Activated CD8-positive, alpha-beta memory T cell treated with anti-CD3 and anti-CD28 coated beads, Interleukin-2, amount 10 ng/mL, durations not matched to agents 7 days and 5 days (primary cell): ENCODE measurements around the gene PSG4. TPM values are rescaled to one million over a fixed set of nuclear protein-coding genes. Genes with fewer than 3 reads are reported as not detected.
"Not testable (repeated sequence)": the region's sequence is repeated elsewhere in the genome, so short reads cannot be mapped to it uniquely, and the experiment has no call there.

ENCODE experiments used
- ATAC-seq: fragments of 150-1000 bp; cut with Tn5 transposase; one replicate; pipeline ENCODE4 v1.10.0; 2021; ENCODE audit warnings: moderate library complexity
- CTCF ChIA-PET: fragments of 350-600 bp; sonication (Branson Sonifier 250); formaldehyde crosslinking; loops from one replicate; lab custom pipeline; 2021; ENCODE audit warnings: antibody characterized with exemption; lab: Charles Lee
- DNase-seq: peaks from one replicate; pipeline ENCODE4 v3.0.0-alpha.2; 2020
- H3K27ac Mint-ChIP-seq: one replicate; pipeline ENCODE4 v1.8.0; 2021; ENCODE audit warnings: mild to moderate bottlenecking, mixed read lengths
- H3K27me3 Mint-ChIP-seq: one replicate; pipeline ENCODE4 v1.8.0; 2021; ENCODE audit warnings: mixed read lengths
- H3K36me3 Mint-ChIP-seq: one replicate; pipeline ENCODE4 v1.8.0; 2021; ENCODE audit warnings: mild to moderate bottlenecking, mixed read lengths
- H3K4me1 Mint-ChIP-seq: one replicate; pipeline ENCODE4 v1.8.0; 2021; ENCODE audit warnings: mixed read lengths
- H3K4me3 Mint-ChIP-seq: one replicate; pipeline ENCODE4 v1.8.0; 2021; ENCODE audit warnings: mild to moderate bottlenecking, moderate library complexity, mixed read lengths
- H3K9me3 Mint-ChIP-seq: one replicate; pipeline ENCODE4 v1.8.0; 2022; ENCODE audit warnings: low read depth, mixed read lengths
- total RNA-seq, 2 experiments: library from RNA; stranded (reverse); gene quantifications; one replicate each; pipeline ENCODE4 v1.2.3, GENCODE V29; 2021

PSG4 gene
- total RNA-seq, 2 experiments from 2014 or later = not detected

DNA sequence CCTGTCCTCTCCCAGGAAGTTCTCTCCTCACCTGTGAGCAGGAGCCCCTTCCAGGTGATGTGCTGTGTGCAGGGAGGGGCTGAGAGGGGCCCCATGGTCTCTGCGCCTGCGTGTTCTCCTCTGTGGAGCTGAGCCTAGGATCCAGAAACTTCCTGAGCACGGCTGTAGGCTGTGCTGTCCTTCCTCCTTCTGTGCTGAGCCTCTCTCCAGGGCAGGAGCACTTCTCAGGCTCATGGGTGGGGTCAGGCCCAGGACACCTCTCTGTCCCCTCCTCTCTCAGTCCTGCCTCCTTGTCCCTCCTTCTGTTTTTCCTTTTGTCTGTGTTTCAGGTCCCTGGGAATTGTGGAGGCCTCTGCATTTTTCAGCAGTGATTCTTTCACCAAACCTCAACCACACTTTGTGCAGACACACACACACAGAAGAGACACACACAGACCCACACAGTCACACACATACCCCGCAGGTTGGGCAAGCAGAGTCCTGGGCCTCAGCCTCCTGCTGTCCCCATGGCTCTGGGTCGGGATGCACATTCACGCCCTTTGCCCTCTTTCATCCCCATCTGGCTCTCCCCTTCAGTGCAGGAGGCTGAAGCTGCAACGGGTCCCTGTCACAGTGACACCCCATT lies 19.0 kb downstream of the PSG4 start, which contains the start of gene PSG5:
Gene PSG5, minus strand, starts transcription at position 226 of the 625 bp plus-strand sequence. Its CDS starts 131 bp downstream, at position 95.
- CTCF ChIA-PET, H3K27ac Mint-ChIP-seq: not testable (repeated sequence)

DNA sequence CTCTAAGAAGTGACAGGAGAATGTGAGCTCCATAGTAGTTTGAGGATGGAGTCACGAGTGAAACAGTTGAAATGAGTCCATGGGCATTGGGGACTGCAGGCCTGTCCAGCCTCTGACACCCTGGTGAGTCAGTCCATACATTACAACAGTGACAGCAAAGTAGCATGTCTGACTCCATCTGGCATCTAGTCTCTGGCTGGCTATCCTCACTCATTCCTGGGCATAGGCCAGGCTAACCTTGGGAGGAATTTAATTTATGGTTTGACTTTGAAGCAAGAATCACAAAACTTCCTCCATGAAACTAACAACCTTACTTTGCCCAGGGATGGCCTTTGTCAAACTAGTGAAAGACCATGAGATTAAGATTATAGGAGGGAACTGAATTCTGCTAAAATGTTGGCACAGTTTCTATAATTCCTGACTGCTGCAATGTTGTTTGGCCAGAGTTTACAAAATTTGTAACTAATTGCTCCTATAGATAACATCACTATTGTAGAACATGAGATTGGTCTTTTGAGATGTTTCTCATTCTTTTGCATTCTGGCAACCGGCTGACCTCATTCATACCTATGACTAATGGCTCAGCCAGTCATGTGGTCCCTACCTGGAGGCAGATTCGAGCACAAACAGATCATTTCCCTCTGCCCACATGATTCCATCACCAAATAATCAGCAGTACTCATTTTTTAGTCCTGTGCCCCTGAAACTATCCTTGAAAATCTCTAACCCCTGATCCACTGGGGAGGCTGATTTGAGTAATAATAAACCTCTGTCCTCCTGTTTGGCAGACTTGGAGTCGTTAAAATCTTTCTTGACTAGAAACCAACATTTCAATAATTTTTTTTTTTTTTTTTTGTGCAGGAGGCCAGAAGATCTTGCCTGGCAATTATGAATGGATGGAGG lies 23.3 kb downstream of the PSG4 start:
- CTCF ChIA-PET, H3K4me1 Mint-ChIP-seq, H3K4me3 Mint-ChIP-seq, ATAC-seq, H3K27me3 Mint-ChIP-seq, DNase-seq, H3K27ac Mint-ChIP-seq, H3K36me3 Mint-ChIP-seq, H3K9me3 Mint-ChIP-seq: not testable (repeated sequence)

More for the DNA sequence above, 19.0 kb downstream of the PSG4 start, which contains the start of gene PSG5:
- H3K36me3 Mint-ChIP-seq, H3K4me1 Mint-ChIP-seq, DNase-seq, H3K27me3 Mint-ChIP-seq, H3K9me3 Mint-ChIP-seq, ATAC-seq, H3K4me3 Mint-ChIP-seq: not testable (repeated sequence)

DNA sequence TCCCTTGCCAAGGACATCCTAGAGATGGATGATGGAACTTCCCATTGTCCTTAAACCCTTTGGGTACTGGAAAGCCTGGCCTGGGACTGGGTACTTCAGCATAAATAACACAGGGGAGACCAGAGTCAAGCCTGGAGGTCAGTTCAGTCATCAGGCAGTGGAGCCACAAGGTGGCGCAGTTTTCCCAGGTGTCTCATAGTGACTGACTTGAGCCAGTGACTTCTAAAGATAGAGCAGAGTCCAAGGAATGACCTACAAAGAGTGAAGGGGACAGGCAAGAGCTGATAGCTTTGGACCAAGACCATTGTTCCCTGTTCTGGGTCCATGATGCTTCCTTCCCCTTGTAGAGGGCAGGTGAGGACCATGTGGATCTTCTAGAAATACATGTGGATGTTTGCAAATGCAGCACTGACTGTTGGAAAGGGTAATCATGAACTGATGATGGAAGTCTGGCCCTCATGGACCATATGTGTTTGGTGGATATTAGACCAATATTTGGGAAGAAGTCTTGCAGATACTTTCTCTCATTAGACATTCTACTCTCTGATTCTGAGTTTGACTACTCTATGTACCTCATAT lies 25.8 kb downstream of the PSG4 start:
- H3K36me3 Mint-ChIP-seq, DNase-seq, CTCF ChIA-PET, H3K4me3 Mint-ChIP-seq, H3K9me3 Mint-ChIP-seq, H3K4me1 Mint-ChIP-seq, ATAC-seq, H3K27ac Mint-ChIP-seq, H3K27me3 Mint-ChIP-seq: not testable (repeated sequence)

DNA sequence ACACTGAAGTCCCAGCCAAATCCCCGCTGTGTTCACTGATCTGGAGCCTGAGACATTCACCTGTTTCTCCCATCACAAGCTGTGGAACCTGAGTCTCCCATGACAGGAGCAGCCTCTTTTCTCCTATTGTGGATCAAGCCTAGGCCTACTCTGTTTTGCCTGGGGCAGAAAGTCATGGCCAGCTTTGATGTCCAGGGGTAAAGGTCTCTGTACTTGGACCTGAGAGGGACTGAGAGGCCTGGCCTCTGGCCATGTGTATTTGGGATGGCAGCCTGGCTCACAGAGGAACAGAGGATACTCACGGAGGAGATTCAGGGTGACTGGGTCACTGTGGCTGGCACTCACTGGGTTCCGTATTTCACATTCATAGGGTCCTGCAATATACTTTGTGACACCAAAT lies 26.9 kb downstream of the PSG4 start:
- H3K27me3 Mint-ChIP-seq, H3K4me3 Mint-ChIP-seq, CTCF ChIA-PET, H3K4me1 Mint-ChIP-seq, H3K27ac Mint-ChIP-seq, ATAC-seq, DNase-seq, H3K36me3 Mint-ChIP-seq, H3K9me3 Mint-ChIP-seq: not testable (repeated sequence)

DNA sequence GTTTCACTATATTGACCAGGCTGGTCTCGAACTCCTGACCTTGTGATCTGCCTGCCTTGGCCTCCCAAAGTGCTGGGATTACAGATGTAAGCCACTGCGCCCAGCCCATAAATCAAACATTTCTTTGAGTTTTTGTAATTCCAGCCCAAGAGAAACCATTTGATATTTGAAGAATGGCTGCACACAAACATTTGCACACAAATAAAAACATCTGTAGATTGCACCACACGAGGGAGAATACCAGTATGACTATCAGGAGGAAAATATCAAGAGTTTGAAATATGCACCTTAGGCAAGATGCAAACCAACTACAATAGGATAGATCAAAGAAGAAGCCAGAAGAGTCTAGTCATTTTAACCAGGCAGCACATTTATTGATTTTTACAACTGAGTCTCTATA lies 39.5 kb downstream of the PSG4 start:
- ATAC-seq, H3K4me3 Mint-ChIP-seq, DNase-seq, H3K27ac Mint-ChIP-seq, H3K4me1 Mint-ChIP-seq, H3K27me3 Mint-ChIP-seq, CTCF ChIA-PET, H3K9me3 Mint-ChIP-seq, H3K36me3 Mint-ChIP-seq: not testable (repeated sequence)

DNA sequence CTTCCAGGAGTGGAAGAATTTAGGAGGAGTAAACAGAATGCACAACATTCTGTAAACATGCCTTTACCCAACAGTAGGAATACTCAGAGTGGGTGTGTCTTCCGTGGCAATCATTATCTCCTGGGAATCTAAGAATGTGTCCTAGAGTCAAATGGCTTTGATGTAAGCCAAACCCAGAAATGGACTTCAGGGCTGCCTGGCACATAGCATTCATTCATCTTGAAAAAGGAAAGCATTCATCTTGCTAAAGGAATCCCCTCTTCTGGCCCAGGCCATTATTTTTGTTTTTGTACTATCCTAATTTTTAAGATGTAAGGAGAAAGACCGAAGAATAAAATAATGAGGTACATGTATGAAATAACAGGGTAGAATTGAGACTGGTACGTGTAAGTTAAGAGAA lies 42.3 kb downstream of the PSG4 start:
- H3K27me3 Mint-ChIP-seq, ATAC-seq, CTCF ChIA-PET, H3K9me3 Mint-ChIP-seq, H3K4me3 Mint-ChIP-seq, DNase-seq, H3K36me3 Mint-ChIP-seq, H3K4me1 Mint-ChIP-seq, H3K27ac Mint-ChIP-seq: not testable (repeated sequence)

DNA sequence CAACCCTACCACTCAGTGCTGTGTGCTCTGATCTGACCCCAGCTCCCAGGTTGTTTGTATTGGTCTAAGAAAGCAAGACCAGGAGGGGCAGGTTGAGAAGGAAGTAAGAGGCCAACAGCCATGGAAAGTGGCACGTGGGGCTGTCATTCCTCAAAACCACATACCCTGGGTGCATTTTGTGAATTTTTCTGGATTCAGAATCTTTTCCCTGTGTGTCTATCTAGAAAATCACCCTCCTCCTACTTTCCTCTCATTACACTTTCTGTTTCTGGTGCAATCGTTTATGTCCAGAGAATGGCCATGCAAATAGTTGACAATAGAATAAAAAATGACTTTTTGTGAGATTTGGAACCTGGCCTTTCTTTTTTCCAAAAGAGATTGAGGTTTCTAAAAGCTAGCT lies 43.2 kb downstream of the PSG4 start:
- ATAC-seq, H3K9me3 Mint-ChIP-seq, H3K4me1 Mint-ChIP-seq, H3K27me3 Mint-ChIP-seq, CTCF ChIA-PET, H3K36me3 Mint-ChIP-seq, DNase-seq, H3K4me3 Mint-ChIP-seq, H3K27ac Mint-ChIP-seq: not testable (repeated sequence)

DNA sequence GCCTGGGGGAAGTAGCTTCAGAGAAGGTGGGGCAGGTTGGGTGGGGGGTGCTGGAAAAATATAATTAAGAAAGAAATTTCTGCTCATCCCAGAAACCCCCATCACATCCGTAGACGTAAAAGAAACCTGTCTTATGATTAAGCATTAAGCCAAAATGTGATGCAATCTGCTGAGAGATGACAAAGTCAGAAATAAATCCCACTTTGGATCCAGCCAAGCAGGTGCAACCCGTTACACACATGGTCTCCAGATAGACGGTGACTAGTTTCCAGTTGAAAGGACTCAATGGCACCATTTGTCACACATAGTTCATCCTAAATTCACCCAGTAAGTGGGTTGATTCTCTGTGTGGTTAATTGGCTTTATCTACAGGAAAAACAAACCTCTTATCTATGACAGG lies 53.2 kb downstream of the PSG4 start:
- no peak for DNase-seq

DNA sequence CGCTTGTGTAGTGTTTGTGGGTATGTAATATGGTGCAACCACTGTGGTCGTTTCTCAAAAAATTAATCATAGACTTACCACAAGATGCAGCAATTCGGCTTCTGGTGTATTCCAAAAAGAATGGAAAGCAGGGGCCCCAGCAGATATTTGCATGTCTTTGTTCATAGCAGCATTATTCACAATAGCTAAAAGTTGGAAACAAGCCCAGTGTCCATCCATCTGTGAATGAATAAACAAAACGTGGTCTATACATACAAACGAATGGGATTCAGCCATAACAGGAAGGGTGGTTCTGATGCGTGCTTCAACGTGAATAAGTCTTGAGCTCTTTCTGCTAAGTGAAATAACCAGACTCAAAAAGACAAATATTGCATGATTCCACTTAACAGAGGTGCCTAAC lies 55.6 kb downstream of the PSG4 start:
- H3K4me1 Mint-ChIP-seq, H3K36me3 Mint-ChIP-seq, DNase-seq, H3K27me3 Mint-ChIP-seq, CTCF ChIA-PET, H3K27ac Mint-ChIP-seq, H3K4me3 Mint-ChIP-seq, H3K9me3 Mint-ChIP-seq, ATAC-seq: not testable (repeated sequence)

More for the DNA sequence above, 53.2 kb downstream of the PSG4 start:
- ATAC-seq = no peak
- H3K4me3 Mint-ChIP-seq = no peak overlapping the region
- H3K27ac Mint-ChIP-seq = no peak overlapping the region
- no peaks in the 10 kb centered on the region for H3K4me1 Mint-ChIP-seq
- H3K9me3 Mint-ChIP-seq = no peaks in the 10 kb centered on the region
- CTCF ChIA-PET = no interaction called here
- H3K36me3 Mint-ChIP-seq = no peaks in the 10 kb centered on the region
- H3K27me3 Mint-ChIP-seq = no peaks in the 10 kb centered on the region

DNA sequence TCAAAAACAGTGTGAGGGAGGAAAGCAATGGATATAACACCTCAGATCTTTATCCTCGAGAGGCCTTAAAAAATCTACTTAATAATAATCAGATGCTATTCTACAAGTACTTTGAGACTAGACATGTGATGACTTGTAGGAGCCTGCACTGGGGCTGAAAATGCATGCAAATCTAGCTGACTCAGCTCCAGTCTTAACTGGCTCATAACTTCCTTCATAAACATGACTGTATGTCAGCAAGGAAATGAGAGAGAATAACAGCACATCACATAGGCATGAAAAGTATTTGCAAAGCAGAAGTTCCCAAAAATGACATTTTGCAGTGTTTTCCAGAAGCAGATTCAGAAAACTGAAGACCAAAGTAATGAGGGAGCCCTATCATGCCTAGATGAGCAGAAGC lies 57.2 kb downstream of the PSG4 start:
- no peaks in the 10 kb centered on the region for H3K36me3 Mint-ChIP-seq
- CTCF ChIA-PET = no interaction called here
- ATAC-seq (no peak), DNase-seq (no peak)
- no peak overlapping the region for H3K4me3 Mint-ChIP-seq
- no peaks in the 10 kb centered on the region for H3K9me3 Mint-ChIP-seq
- H3K4me1 Mint-ChIP-seq = no peaks in the 10 kb centered on the region
- H3K27ac Mint-ChIP-seq = no peak overlapping the region
- H3K27me3 Mint-ChIP-seq = no peaks in the 10 kb centered on the region

Other genes starting within 250 kb of the PSG4 start
- gene PSG11, start 179.2 kb downstream of the PSG4 start, total RNA-seq = not detected
- gene PSG2, start 122.9 kb downstream of the PSG4 start, total RNA-seq = not detected
- not detected for gene PSG5, start 19.1 kb downstream of the PSG4 start, total RNA-seq
- gene PSG9, start 63.9 kb upstream of the PSG4 start, total RNA-seq = not detected
- gene CD177, start 148.0 kb upstream of the PSG4 start, total RNA-seq = not detected
- gene TEX101, start 209.3 kb upstream of the PSG4 start, total RNA-seq = not detected